ENCODE measurements around the gene DCLK1. TPM values are rescaled to one million over a fixed set of nuclear protein-coding genes. Genes with fewer than 3 reads are reported as not detected.

Gene DCLK1
- total and polyA plus RNA-seq, 2 donors (not counting 1 experiment from before 2014, with no cell fraction given) = 0.56 to 6.3 TPM

GRCh38 chr13:35906636-35907035 is 224.5 kb downstream of the DCLK1 start:
- Histone ChIP-seq H3K27me3 (ENCODE audit: control insufficient read depth, insufficient read depth, low read length) (peaks cover 3% of the 10 kb centered on the region), H3K4me1 (ENCODE audit: control insufficient read depth, extremely low read depth, insufficient read depth, low read length) (no peaks in the 10 kb centered on the region), H3K4me3 (replicated peaks in 1 of 4; ENCODE audit: control extremely low read depth in 1 of 4, insufficient read depth in 1 of 4, low read depth in 3 of 4, low read length in 4 of 4) (no peak overlapping the region), H3K9me3 (ENCODE audit: control insufficient read depth, insufficient read depth, low read depth, low read length) (no peaks in the 10 kb centered on the region), H3K27ac (ENCODE audit: insufficient read depth, low read length) (no peak overlapping the region), H3K4me2 (ENCODE audit: extremely low read depth, insufficient read depth, low read length) (no peak overlapping the region), H3K36me3 (ENCODE audit: control insufficient read depth, insufficient read depth, low read length) (no peaks in the 10 kb centered on the region), H3K9ac (ENCODE audit: insufficient read depth, low read length) (no peak overlapping the region), H4K20me1 (ENCODE audit: control insufficient read depth, extremely low read depth, insufficient read depth, low read length) (no peaks in the 10 kb centered on the region), H3K79me2 (ENCODE audit: control insufficient read depth, insufficient read depth, low read length) (no peaks in the 10 kb centered on the region), H2AFZ (ENCODE audit: low read length) (no peak overlapping the region)
- DNase-seq (ENCODE audit: low read depth in 2 of 2) = no peak
- TF ChIP-seq, protein P1, sequence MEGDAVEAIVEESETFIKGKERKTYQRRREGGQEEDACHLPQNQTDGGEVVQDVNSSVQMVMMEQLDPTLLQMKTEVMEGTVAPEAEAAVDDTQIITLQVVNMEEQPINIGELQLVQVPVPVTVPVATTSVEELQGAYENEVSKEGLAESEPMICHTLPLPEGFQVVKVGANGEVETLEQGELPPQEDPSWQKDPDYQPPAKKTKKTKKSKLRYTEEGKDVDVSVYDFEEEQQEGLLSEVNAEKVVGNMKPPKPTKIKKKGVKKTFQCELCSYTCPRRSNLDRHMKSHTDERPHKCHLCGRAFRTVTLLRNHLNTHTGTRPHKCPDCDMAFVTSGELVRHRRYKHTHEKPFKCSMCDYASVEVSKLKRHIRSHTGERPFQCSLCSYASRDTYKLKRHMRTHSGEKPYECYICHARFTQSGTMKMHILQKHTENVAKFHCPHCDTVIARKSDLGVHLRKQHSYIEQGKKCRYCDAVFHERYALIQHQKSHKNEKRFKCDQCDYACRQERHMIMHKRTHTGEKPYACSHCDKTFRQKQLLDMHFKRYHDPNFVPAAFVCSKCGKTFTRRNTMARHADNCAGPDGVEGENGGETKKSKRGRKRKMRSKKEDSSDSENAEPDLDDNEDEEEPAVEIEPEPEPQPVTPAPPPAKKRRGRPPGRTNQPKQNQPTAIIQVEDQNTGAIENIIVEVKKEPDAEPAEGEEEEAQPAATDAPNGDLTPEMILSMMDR (conservative IDR thresholded peaks at IDR 0.05 in 1 of 2, IDR thresholded peaks at IDR 0.05 in 1 of 2; ENCODE audit: low read depth in 1 of 2, low read length in 2 of 2) = no peak
- no peak for TF ChIP-seq EZH2 (IDR thresholded peaks at IDR 0.05; ENCODE audit: low read length, missing control alignments)

DNA sequence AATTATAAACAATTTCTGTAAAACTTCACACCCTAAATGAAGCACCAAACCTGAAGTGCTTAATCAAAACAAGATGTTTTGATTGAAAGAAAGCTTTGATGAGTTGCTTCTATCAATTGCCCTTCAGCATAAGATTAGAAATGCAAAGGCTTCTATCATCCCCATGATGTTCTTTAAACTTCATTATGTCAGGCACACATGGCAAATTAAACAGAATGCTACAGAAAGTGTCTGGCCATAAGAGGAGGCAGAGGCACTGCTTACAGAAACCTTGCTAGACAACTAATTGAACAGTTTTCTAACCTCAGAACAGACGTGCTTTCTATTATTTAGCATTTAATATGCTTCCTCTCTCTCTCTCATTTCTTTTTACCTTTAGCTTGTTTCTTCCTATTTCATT is 228.1 kb downstream of the DCLK1 start:
- no peak overlapping the region for H3K27ac ChIP-seq (ENCODE audit: insufficient read depth, low read length)
- H3K4me2 ChIP-seq (ENCODE audit: extremely low read depth, insufficient read depth, low read length) = no peak overlapping the region
- no peak overlapping the region for H3K4me3 ChIP-seq (replicated peaks in 1 of 4; ENCODE audit: control extremely low read depth in 1 of 4, insufficient read depth in 1 of 4, low read depth in 3 of 4, low read length in 4 of 4)
- no peak overlapping the region for H3K9ac ChIP-seq (ENCODE audit: insufficient read depth, low read length)
- H3K27me3 ChIP-seq (ENCODE audit: control insufficient read depth, insufficient read depth, low read length) = no peaks in the 10 kb centered on the region
- DNase-seq (ENCODE audit: low read depth in 2 of 2) = no peak
- no peak overlapping the region for H2AFZ ChIP-seq (ENCODE audit: low read length)
- no peaks in the 10 kb centered on the region for H3K36me3 ChIP-seq (ENCODE audit: control insufficient read depth, insufficient read depth, low read length)
- no peaks in the 10 kb centered on the region for H3K9me3 ChIP-seq (ENCODE audit: control insufficient read depth, insufficient read depth, low read depth, low read length)
- H3K79me2 ChIP-seq (ENCODE audit: control insufficient read depth, insufficient read depth, low read length) = no peaks in the 10 kb centered on the region
- H4K20me1 ChIP-seq (ENCODE audit: control insufficient read depth, extremely low read depth, insufficient read depth, low read length) = no peaks in the 10 kb centered on the region
- no peaks in the 10 kb centered on the region for H3K4me1 ChIP-seq (ENCODE audit: control insufficient read depth, extremely low read depth, insufficient read depth, low read length)
- TF ChIP-seq EZH2 (IDR thresholded peaks at IDR 0.05; ENCODE audit: low read length, missing control alignments) = no peak
- TF ChIP-seq, protein P1 (conservative IDR thresholded peaks at IDR 0.05 in 1 of 2, IDR thresholded peaks at IDR 0.05 in 1 of 2; ENCODE audit: low read depth in 1 of 2, low read length in 2 of 2) = no peak

GRCh38 chr13:35898041-35898440 is 233.1 kb downstream of the DCLK1 start:
- no peak overlapping the region for H3K4me2 ChIP-seq (ENCODE audit: extremely low read depth, insufficient read depth, low read length)
- no peak for DNase-seq (ENCODE audit: low read depth in 2 of 2)
- TF ChIP-seq, protein P1 (conservative IDR thresholded peaks at IDR 0.05 in 1 of 2, IDR thresholded peaks at IDR 0.05 in 1 of 2; ENCODE audit: low read depth in 1 of 2, low read length in 2 of 2) = no peak
- H3K4me3 ChIP-seq (replicated peaks in 1 of 4; ENCODE audit: control extremely low read depth in 1 of 4, insufficient read depth in 1 of 4, low read depth in 3 of 4, low read length in 4 of 4) = no peak overlapping the region
- no peaks in the 10 kb centered on the region for H4K20me1 ChIP-seq (ENCODE audit: control insufficient read depth, extremely low read depth, insufficient read depth, low read length)
- H3K79me2 ChIP-seq (ENCODE audit: control insufficient read depth, insufficient read depth, low read length) = no peaks in the 10 kb centered on the region
- no peaks in the 10 kb centered on the region for H3K4me1 ChIP-seq (ENCODE audit: control insufficient read depth, extremely low read depth, insufficient read depth, low read length)
- H3K36me3 ChIP-seq (ENCODE audit: control insufficient read depth, insufficient read depth, low read length) = no peaks in the 10 kb centered on the region
- no peaks in the 10 kb centered on the region for H3K27me3 ChIP-seq (ENCODE audit: control insufficient read depth, insufficient read depth, low read length)
- H2AFZ ChIP-seq (ENCODE audit: low read length) = no peak overlapping the region
- no peak overlapping the region for H3K9ac ChIP-seq (ENCODE audit: insufficient read depth, low read length)
- no peaks in the 10 kb centered on the region for H3K9me3 ChIP-seq (ENCODE audit: control insufficient read depth, insufficient read depth, low read depth, low read length)
- no peak overlapping the region for H3K27ac ChIP-seq (ENCODE audit: insufficient read depth, low read length)
